OCI-LY3 (cell line): Measurements from ENCODE around the gene TACC3.

Source experiments
- H2AFZ ChIP-seq: fragments of 200-600, 300-600 bp; shearing (Covaris generic); 2 replicates; pipeline ENCODE4 v1.6.0; 2014; ENCODE audit warnings: antibody characterized with exemption, low read depth, low read length
- H3K27ac ChIP-seq: fragments of 200-600, 300-600 bp; sonication (generic); 2 replicates; pipeline ENCODE4 v1.5.1; 2014; ENCODE audit warnings: mild to moderate bottlenecking, low read length, moderate library complexity, mixed read lengths
- H3K27me3 ChIP-seq: fragments of 200-600, 300-600 bp; sonication (generic); 2 replicates; pipeline ENCODE4 v1.6.1; 2014; ENCODE audit warnings: low read depth, low read length, mixed read lengths
- H3K36me3 ChIP-seq: fragments of 200-600, 300-600 bp; sonication (generic); replicated peaks from 2 replicates; pipeline ENCODE3; 2014; ENCODE audit warnings: low read depth, low read length, mixed read lengths
- H3K4me1 ChIP-seq: fragments of 300-600, 200-600 bp; sonication (generic); 2 replicates; pipeline ENCODE4 v1.6.1; 2014; ENCODE audit warnings: low read length, mixed read lengths
- H3K4me2 ChIP-seq: fragments of 200-600, 300-600 bp; sonication (generic); 2 replicates; pipeline ENCODE4 v1.6.1; 2014; ENCODE audit warnings: low read length, mixed read lengths
- H3K4me3 ChIP-seq: fragments of 300-600, 200-600 bp; sonication (generic); 2 replicates; pipeline ENCODE4 v1.5.1; 2014; ENCODE audit warnings: antibody characterized with exemption, mild to moderate bottlenecking, low read length, moderate library complexity
- H3K79me2 ChIP-seq: fragments of 300-600, 200-600 bp; shearing (Covaris generic); 2 replicates; pipeline ENCODE4 v1.6.1; 2014; ENCODE audit warnings: mild to moderate bottlenecking, low read length, mixed read lengths
- H3K9ac ChIP-seq: fragments of 300-600, 200-600 bp; shearing (Covaris generic); 2 replicates; pipeline ENCODE4 v1.6.0; 2014; ENCODE audit warnings: mild to moderate bottlenecking, low read length, moderate library complexity
- H3K9me3 ChIP-seq: fragments of 200-600, 300-600 bp; shearing (Covaris generic); 2 replicates; pipeline ENCODE4 v1.6.1; 2014; ENCODE audit warnings: low read length, mixed read lengths; ENCODE audit not compliant: insufficient read depth
- H4K20me1 ChIP-seq: fragments of 200-600, 300-600 bp; sonication (generic); 2 replicates; pipeline ENCODE4 v1.6.1; 2016; ENCODE audit warnings: low read length, mixed read lengths; ENCODE audit not compliant: insufficient read depth
- CTCF ChIP-seq: fragments of 200-600, 300-600 bp; sonication (generic); IDR thresholded peaks from 2 replicates; pipeline ENCODE4 v1.5.1; 2014; ENCODE audit warnings: antibody characterized with exemption, low read length, low read depth
- EZH2phosphoT487 ChIP-seq: fragments of 200-600 bp; shearing (Covaris generic); IDR thresholded peaks from 2 replicates; pipeline ENCODE4 v1.6.1; 2018; ENCODE audit warnings: antibody characterized with exemption, mixed run types, low read depth

TACC3 gene

GRCh38 chr4:1683261-1683735, 38.0 kb upstream of the TACC3 start:
- Histone ChIP-seq H3K4me2 (no peak overlapping the region), H3K36me3 (no peaks in the 10 kb centered on the region), H2AFZ (no peak overlapping the region), H3K27ac (no peak overlapping the region), H3K4me1 (peaks cover 7% of the 10 kb centered on the region), H3K9me3 (no peaks in the 10 kb centered on the region), H4K20me1 (no peaks in the 10 kb centered on the region), H3K27me3 (no peaks in the 10 kb centered on the region), H3K9ac (no peak overlapping the region), H3K4me3 (no peak overlapping the region), H3K79me2 (no peaks in the 10 kb centered on the region)
- TF ChIP-seq EZH2phosphoT487 (no peak), CTCF (no peak)

- Histone ChIP-seq H3K27ac (no peak within 1 kb of the TSS), H3K36me3 (no peaks in the 10 kb centered on the region), H3K27me3 (no peaks in the 10 kb centered on the region), H3K9me3 (no peaks in the 10 kb centered on the region), H2AFZ (peak within 1 kb of the TSS; percentile 56), H3K4me1 (peaks cover 7% of the 10 kb centered on the region), H3K9ac (peak within 1 kb of the TSS; percentile 61), H3K79me2 (no peaks in the 10 kb centered on the region), H3K4me2 (peak within 1 kb of the TSS; percentile 90), H4K20me1 (no peaks in the 10 kb centered on the region), H3K4me3 (peak within 1 kb of the TSS; percentile 87)
- TF ChIP-seq CTCF (no peak), EZH2phosphoT487 (no peak)
Observed at GRCh38 chr4:1683736-1684505, 37.4 kb upstream of the TACC3 start, which contains the start of gene FAM53A. TSS of gene FAM53A (minus strand) at chr4:1684313. CDS start at chr4:1668741, 15,572 bp downstream.

GRCh38 chr4:1684506-1685234, 36.7 kb upstream of the TACC3 start:
- H3K9ac ChIP-seq = peak overlapping the region; percentile 61
- no peak for TF ChIP-seq CTCF
- TF ChIP-seq EZH2phosphoT487 = no peak
- peak overlapping the region; percentile 56 for H2AFZ ChIP-seq
- peak overlapping the region; percentile 87 for H3K4me3 ChIP-seq
- H3K4me2 ChIP-seq = peak overlapping the region; percentile 90
- H3K79me2 ChIP-seq = no peaks in the 10 kb centered on the region
- H3K4me1 ChIP-seq = peaks cover 7% of the 10 kb centered on the region
- H4K20me1 ChIP-seq = no peaks in the 10 kb centered on the region
- no peaks in the 10 kb centered on the region for H3K9me3 ChIP-seq
- no peak overlapping the region for H3K27ac ChIP-seq
- peaks cover 2% of the 10 kb centered on the region for H3K36me3 ChIP-seq
- no peaks in the 10 kb centered on the region for H3K27me3 ChIP-seq
